Endothelial cell of umbilical vein (primary cell): ENCODE measurements around the gene SFXN4.

ENCODE experiments used
- EZH2 ChIP-seq: IDR thresholded peaks from 2 replicates; pipeline ENCODE4 v1.6.1; 2012; ENCODE audit warnings: borderline replicate concordance, low read depth, mild to moderate bottlenecking, moderate library complexity, low read length, inconsistent platforms; ENCODE audit not compliant: severe bottlenecking
- MYC ChIP-seq: IDR thresholded peaks from one replicate; pipeline ENCODE4 v1.6.1; 2011; ENCODE audit warnings: mild to moderate bottlenecking, low read depth, low read length
- POLR2A ChIP-seq: IDR thresholded peaks from 2 replicates; pipeline ENCODE4 v1.6.1; 2012; ENCODE audit warnings: low read depth, mild to moderate bottlenecking, control low read depth, low read length
- POLR2AphosphoS5 ChIP-seq: IDR thresholded peaks from 2 replicates; pipeline ENCODE4 v1.6.1; 2012; ENCODE audit warnings: low read depth, mild to moderate bottlenecking, control low read depth, low read length, moderate library complexity; ENCODE audit not compliant: insufficient read depth
- TF ChIP-seq, protein P1 (sequence below), 2 donors: IDR thresholded peaks; 1 replicate in 1 of 2; 2 replicates in 1 of 2; pipeline ENCODE4 v1.5.1; 2011; ENCODE audit warnings: low read length in 2 of 2, mild to moderate bottlenecking in 2 of 2, moderate library complexity in 2 of 2, control low read depth in 1 of 2, inconsistent platforms in 1 of 2, low read depth in 1 of 2; ENCODE audit not compliant: insufficient read depth in 1 of 2; ENCODE audit errors: extremely low read depth in 1 of 2
- TF ChIP-seq, protein P2 (sequence below): IDR thresholded peaks from 2 replicates; pipeline ENCODE4 v1.6.1; 2011; ENCODE audit not compliant: insufficient read depth, insufficient read length

DNA sequence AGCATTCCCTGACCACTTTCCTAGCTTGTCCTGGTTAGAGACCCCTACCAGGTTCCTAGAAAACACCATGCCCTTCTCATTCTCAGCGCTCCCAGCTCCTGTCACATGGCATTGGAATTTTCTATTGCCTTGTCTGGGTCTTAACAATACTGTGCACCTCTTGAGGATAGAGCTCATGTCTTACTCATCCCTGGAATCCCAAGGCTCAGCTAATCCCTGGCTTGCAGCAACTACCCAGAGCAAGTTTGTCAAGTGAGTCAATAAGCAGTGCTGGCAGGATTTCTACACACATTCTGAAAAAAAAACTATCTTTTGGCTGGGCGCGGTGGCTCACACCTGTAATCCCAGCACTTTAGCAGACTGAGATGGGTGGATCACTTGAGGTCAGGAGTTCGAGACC lies 24.8 kb upstream of the SFXN4 start:
- TF ChIP-seq, protein P1, sequence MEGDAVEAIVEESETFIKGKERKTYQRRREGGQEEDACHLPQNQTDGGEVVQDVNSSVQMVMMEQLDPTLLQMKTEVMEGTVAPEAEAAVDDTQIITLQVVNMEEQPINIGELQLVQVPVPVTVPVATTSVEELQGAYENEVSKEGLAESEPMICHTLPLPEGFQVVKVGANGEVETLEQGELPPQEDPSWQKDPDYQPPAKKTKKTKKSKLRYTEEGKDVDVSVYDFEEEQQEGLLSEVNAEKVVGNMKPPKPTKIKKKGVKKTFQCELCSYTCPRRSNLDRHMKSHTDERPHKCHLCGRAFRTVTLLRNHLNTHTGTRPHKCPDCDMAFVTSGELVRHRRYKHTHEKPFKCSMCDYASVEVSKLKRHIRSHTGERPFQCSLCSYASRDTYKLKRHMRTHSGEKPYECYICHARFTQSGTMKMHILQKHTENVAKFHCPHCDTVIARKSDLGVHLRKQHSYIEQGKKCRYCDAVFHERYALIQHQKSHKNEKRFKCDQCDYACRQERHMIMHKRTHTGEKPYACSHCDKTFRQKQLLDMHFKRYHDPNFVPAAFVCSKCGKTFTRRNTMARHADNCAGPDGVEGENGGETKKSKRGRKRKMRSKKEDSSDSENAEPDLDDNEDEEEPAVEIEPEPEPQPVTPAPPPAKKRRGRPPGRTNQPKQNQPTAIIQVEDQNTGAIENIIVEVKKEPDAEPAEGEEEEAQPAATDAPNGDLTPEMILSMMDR (IDR thresholded peaks at IDR 0.05; ENCODE audit: extremely low read depth in 1 of 2, insufficient read depth in 1 of 2, low read depth in 1 of 2, low read length in 2 of 2): no peak
- TF ChIP-seq POLR2AphosphoS5: no peak
- TF ChIP-seq POLR2A: no peak
- TF ChIP-seq EZH2: no peak
- no peak for TF ChIP-seq MYC
- TF ChIP-seq, protein P2, sequence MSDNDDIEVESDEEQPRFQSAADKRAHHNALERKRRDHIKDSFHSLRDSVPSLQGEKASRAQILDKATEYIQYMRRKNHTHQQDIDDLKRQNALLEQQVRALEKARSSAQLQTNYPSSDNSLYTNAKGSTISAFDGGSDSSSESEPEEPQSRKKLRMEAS: no peak
